Tibial nerve (tissue), 3 donors: Measurements from ENCODE around the gene RAB11A.
"Not testable (repeated sequence)": the region's sequence is repeated elsewhere in the genome, so short reads cannot be mapped to it uniquely, and the experiment has no call there.

ENCODE experiments used
- POLR2A ChIP-seq, 2 donors: fragments of 450-650 bp; IDR thresholded peaks; one replicate each; pipeline ENCODE4 v1.6.1; 2017; ENCODE audit warnings: antibody characterized with exemption in 2 of 2, mild to moderate bottlenecking in 2 of 2, moderate library complexity in 2 of 2
- TF ChIP-seq, protein P1 (sequence below), 5 experiments: fragments of 200-600 bp in 3 of 5; fragments of 450-650 bp in 2 of 5; sonication (generic) in 3 of 5; IDR thresholded peaks; one replicate each; pipeline ENCODE4 v1.5.1; 2016 to 2019; ENCODE audit warnings: antibody characterized with exemption in 5 of 5, mild to moderate bottlenecking in 3 of 5, moderate library complexity in 2 of 5

DNA sequence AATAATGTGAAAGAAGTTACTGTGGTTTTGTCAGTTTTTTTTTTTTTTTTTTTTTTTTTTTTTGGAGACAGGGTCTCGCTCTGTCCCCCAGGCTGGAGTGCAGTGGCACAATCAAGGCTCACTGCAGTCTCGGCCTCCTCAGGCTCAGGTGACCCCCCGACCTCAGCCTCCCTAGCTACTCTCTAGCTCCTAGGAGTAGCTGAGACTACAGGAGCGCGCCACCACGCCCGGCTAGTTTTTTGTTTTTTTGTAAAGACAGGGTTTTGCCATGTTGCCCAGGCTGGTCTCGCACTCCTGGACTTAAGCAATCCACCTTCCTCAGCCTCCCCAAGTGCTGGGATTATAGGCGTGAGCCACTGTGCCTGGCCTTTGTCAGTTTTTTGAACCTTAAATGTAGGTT is 2.6 kb downstream of the RAB11A start:
- not testable (repeated sequence) for TF ChIP-seq POLR2A (IDR thresholded peaks at IDR 0.05)
- TF ChIP-seq, protein P1, sequence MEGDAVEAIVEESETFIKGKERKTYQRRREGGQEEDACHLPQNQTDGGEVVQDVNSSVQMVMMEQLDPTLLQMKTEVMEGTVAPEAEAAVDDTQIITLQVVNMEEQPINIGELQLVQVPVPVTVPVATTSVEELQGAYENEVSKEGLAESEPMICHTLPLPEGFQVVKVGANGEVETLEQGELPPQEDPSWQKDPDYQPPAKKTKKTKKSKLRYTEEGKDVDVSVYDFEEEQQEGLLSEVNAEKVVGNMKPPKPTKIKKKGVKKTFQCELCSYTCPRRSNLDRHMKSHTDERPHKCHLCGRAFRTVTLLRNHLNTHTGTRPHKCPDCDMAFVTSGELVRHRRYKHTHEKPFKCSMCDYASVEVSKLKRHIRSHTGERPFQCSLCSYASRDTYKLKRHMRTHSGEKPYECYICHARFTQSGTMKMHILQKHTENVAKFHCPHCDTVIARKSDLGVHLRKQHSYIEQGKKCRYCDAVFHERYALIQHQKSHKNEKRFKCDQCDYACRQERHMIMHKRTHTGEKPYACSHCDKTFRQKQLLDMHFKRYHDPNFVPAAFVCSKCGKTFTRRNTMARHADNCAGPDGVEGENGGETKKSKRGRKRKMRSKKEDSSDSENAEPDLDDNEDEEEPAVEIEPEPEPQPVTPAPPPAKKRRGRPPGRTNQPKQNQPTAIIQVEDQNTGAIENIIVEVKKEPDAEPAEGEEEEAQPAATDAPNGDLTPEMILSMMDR (IDR thresholded peaks at IDR 0.05): not testable (repeated sequence)
